Endothelial cell of umbilical vein (primary cell): ENCODE measurements around the gene SHISA9. TPM values are rescaled to one million over a fixed set of nuclear protein-coding genes. Genes with fewer than 3 reads are reported as not detected.

Source experiments
- BruUV-seq: library from RNA; stranded (reverse); fragments of 400-500 nt; replicated peaks from 2 replicates; lab custom pipeline; 2021; lab: Mats Ljungman, UMichigan
- CTCF ChIA-PET: fragments of 300-600, 350-600 bp; sonication (Branson Sonifier 250); formaldehyde crosslinking; loops from one replicate; lab custom pipeline; 2021; ENCODE audit warnings: antibody characterized with exemption, inconsistent platforms; lab: Charles Lee
- POLR2A ChIA-PET: fragments of 300-600, 350-600 bp; sonication (Branson Sonifier 250); formaldehyde crosslinking; loops from one replicate; lab custom pipeline; 2021; ENCODE audit warnings: antibody characterized with exemption, inconsistent platforms; lab: Charles Lee
- DNase-seq: peaks from one replicate; pipeline ENCODE4 v3.0.0-alpha.2; 2011; ENCODE audit warnings: low read depth, low spot score
- FAIRE-seq: peaks from 2 replicates; lab custom pipeline; 2011; peaks lifted over from hg19 to GRCh38; lab: Jason Lieb, UNC
- H2AFZ ChIP-seq: 2 replicates; pipeline ENCODE4 v1.6.0; 2012; ENCODE audit warnings: low read depth, low read length, control low read depth, inconsistent platforms
- H3K27ac ChIP-seq: 2 replicates; pipeline ENCODE4 v1.5.1; 2011; ENCODE audit warnings: low read depth, mild to moderate bottlenecking, control low read depth, low read length, moderate library complexity; ENCODE audit not compliant: insufficient read depth
- H3K27me3 ChIP-seq, 2 experiments: 2 replicates each; pipeline versions ENCODE4 v1.6.0 to v1.6.1; 2011; ENCODE audit warnings: low read length in 2 of 2, mixed read lengths in 1 of 2; ENCODE audit not compliant: control insufficient read depth in 2 of 2, insufficient read depth in 2 of 2
- H3K36me3 ChIP-seq, 2 experiments: 2 replicates in 1 of 2; 3 replicates in 1 of 2; pipeline ENCODE4 v1.5.1; 2011; ENCODE audit warnings: low read length in 2 of 2, mild to moderate bottlenecking in 1 of 2, moderate library complexity in 1 of 2; ENCODE audit not compliant: control insufficient read depth in 2 of 2, insufficient read depth in 2 of 2; ENCODE audit errors: extremely low read depth in 1 of 2
- H3K4me1 ChIP-seq: 3 replicates; pipeline ENCODE4 v1.5.1; 2011; ENCODE audit warnings: mild to moderate bottlenecking, low read length; ENCODE audit not compliant: control insufficient read depth, insufficient read depth; ENCODE audit errors: extremely low read depth
- H3K4me2 ChIP-seq: 2 replicates; pipeline ENCODE4 v1.6.1; 2011; ENCODE audit warnings: low read length, control low read depth, mixed read lengths; ENCODE audit not compliant: insufficient read depth
- H3K4me3 ChIP-seq, 3 experiments: fragments of 200-600 bp in 1 of 3; sonication (generic), shearing (Covaris generic) in 1 of 3; replicated peaks in 1 of 3; 2 replicates each; pipeline ENCODE4 v1.5.1; 2011 to 2016; ENCODE audit warnings: control low read depth in 3 of 3, low read length in 3 of 3, mild to moderate bottlenecking in 2 of 3, inconsistent platforms in 1 of 3, low read depth in 1 of 3, moderate library complexity in 1 of 3; ENCODE audit not compliant: insufficient read depth in 1 of 3
- H3K79me2 ChIP-seq: 2 replicates; pipeline ENCODE4 v1.6.0; 2012; ENCODE audit warnings: low read length, inconsistent platforms; ENCODE audit not compliant: control insufficient read depth, insufficient read depth
- H3K9ac ChIP-seq: replicated peaks from 2 replicates; pipeline ENCODE3; 2011; ENCODE audit warnings: low read length, control low read depth; ENCODE audit not compliant: insufficient read depth; ENCODE audit errors: extremely low read depth
- H3K9me1 ChIP-seq: replicated peaks from 3 replicates; pipeline ENCODE4 v1.6.0; 2011; ENCODE audit warnings: mild to moderate bottlenecking, low read length; ENCODE audit not compliant: control insufficient read depth, insufficient read depth; ENCODE audit errors: extremely low read depth
- H3K9me3 ChIP-seq: replicated peaks from 2 replicates; pipeline ENCODE4 v1.5.1; 2012; ENCODE audit warnings: low read length, inconsistent platforms; ENCODE audit not compliant: control insufficient read depth, insufficient read depth
- H4K20me1 ChIP-seq: replicated peaks from 2 replicates; pipeline ENCODE3; 2011; ENCODE audit warnings: mild to moderate bottlenecking, low read length; ENCODE audit not compliant: control insufficient read depth, insufficient read depth; ENCODE audit errors: extremely low read depth
- CTCF ChIP-seq, 2 donors: IDR thresholded peaks; 1 replicate in 1 of 2; 2 replicates in 1 of 2; pipeline ENCODE4 v1.5.1; 2011; ENCODE audit warnings: low read length in 2 of 2, mild to moderate bottlenecking in 2 of 2, moderate library complexity in 2 of 2, control low read depth in 1 of 2, inconsistent platforms in 1 of 2, low read depth in 1 of 2; ENCODE audit not compliant: insufficient read depth in 1 of 2; ENCODE audit errors: extremely low read depth in 1 of 2
- EZH2 ChIP-seq: IDR thresholded peaks from 2 replicates; pipeline ENCODE4 v1.6.1; 2012; ENCODE audit warnings: borderline replicate concordance, low read depth, mild to moderate bottlenecking, moderate library complexity, low read length, inconsistent platforms; ENCODE audit not compliant: severe bottlenecking
- FOS ChIP-seq: IDR thresholded peaks from 2 replicates; pipeline ENCODE4 v1.6.1; 2011; ENCODE audit warnings: mild to moderate bottlenecking, low read length, moderate library complexity, borderline replicate concordance; ENCODE audit not compliant: insufficient read depth
- GATA2 ChIP-seq: IDR thresholded peaks from 2 replicates; pipeline ENCODE4 v1.7.0; 2011; ENCODE audit warnings: low read depth, mild to moderate bottlenecking, moderate library complexity, mixed read lengths, low read length; ENCODE audit not compliant: insufficient read length, insufficient read depth
- JUN ChIP-seq: IDR thresholded peaks from 2 replicates; pipeline ENCODE4 v1.6.1; 2011; ENCODE audit warnings: borderline replicate concordance, low read depth; ENCODE audit not compliant: insufficient read length, insufficient read depth
- MYC ChIP-seq: IDR thresholded peaks from one replicate; pipeline ENCODE4 v1.6.1; 2011; ENCODE audit warnings: mild to moderate bottlenecking, low read depth, low read length
- POLR2A ChIP-seq: IDR thresholded peaks from 2 replicates; pipeline ENCODE4 v1.6.1; 2012; ENCODE audit warnings: low read depth, mild to moderate bottlenecking, control low read depth, low read length
- POLR2AphosphoS5 ChIP-seq: IDR thresholded peaks from 2 replicates; pipeline ENCODE4 v1.6.1; 2012; ENCODE audit warnings: low read depth, mild to moderate bottlenecking, control low read depth, low read length, moderate library complexity; ENCODE audit not compliant: insufficient read depth
- dilution Hi-C: fragments of 300-500 bp; cut with MboI; formaldehyde crosslinking; loops from one replicate; pipeline ENCODE4 v1.15.0; 2019; ENCODE audit warnings: low sequenced_read_pairs; ENCODE audit not compliant: extremely low pct_ligation_motif_present
- intact Hi-C: fragments of 100-400 bp; cut with micrococcal nuclease; formaldehyde crosslinking; loops from one replicate; pipeline ENCODE4 v1.10.0; 2022
- polyA plus RNA-seq, 4 experiments: library from polyadenylated mRNA; depleted of rRNA in 3 of 4; stranded (reverse) in 3 of 4; unstranded in 1 of 4; fragments of >200 nt; gene quantifications; 2 replicates each; pipeline versions ENCODE4 v1.2.1 to v1.2.3, GENCODE V29; 2011 to 2012; ENCODE audit warnings: missing spikeins in 1 of 4
- total RNA-seq: library from RNA; stranded (reverse); gene quantifications from 2 replicates; pipeline ENCODE4 v1.2.3, GENCODE V29; 2021
- TF ChIP-seq, protein P1 (sequence below): IDR thresholded peaks from 2 replicates; pipeline ENCODE4 v1.6.1; 2011; ENCODE audit not compliant: insufficient read depth, insufficient read length

The SHISA9 gene
- total and polyA plus RNA-seq, 2 donors (not counting 3 experiments of a cell fraction or from before 2014, with no cell fraction given), result not detected

DNA sequence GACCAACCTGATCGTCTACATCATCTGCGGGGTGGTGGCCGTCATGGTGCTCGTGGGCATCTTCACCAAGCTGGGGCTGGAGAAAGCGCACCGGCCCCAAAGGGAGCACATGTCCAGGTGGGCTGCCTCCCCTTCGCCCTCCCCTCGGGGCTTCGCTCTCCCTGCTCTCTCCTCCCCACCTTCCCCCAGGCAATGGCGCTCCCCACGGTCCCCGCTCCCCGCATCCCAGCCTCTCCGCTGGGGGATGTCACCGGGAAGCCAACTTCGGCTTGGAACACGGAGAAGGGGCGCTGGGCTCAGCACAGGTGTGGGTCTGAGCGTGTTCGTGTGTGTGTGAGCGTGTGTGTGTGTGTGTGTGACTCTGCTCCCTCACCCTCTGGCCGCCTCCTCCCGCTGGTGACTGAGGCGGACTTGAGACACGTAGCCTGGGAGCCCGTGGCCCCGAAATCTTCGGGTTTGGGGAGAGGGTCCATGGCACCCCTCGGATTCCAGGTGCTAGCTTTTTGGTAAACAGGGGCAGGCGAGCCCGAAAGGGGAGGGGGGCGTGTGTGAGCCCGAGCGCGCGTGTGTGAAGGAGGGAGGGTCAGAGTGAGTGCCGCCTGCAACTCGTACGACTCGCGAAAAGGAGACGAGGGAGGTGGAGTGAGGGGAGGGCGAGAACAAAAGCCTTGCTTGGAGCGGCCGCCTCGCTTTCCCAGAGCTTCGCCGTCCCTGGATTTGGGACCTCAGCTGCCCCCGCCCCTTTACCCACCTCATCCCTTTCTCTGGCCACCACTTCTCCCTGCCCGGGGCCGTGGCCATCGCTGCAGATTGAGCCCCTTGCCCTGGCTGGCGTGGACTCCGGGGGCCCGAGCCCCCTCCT, 1.3 kb downstream of the SHISA9 start:
- POLR2A ChIA-PET, result no interaction called here
- no peak for FAIRE-seq
- no peaks in the 10 kb centered on the region for H4K20me1 ChIP-seq
- H3K9me1 ChIP-seq, result no peaks in the 10 kb centered on the region
- H3K4me2 ChIP-seq, result no peak overlapping the region
- no peak overlapping the region for H2AFZ ChIP-seq
- peaks cover 45 to 52% of the 10 kb centered on the region in 2 experiments for H3K27me3 ChIP-seq
- H3K27ac ChIP-seq, result no peak overlapping the region
- no peak for DNase-seq
- H3K4me3 ChIP-seq, result no peak overlapping the region
- no TSS peak for BruUV-seq
- H3K9ac ChIP-seq, result no peak overlapping the region
- TF ChIP-seq FOS, result no peak
- TF ChIP-seq JUN, result no peak
- TF ChIP-seq POLR2A, result no peak
- no peak for TF ChIP-seq MYC
- TF ChIP-seq POLR2AphosphoS5, result no peak
- no peak for TF ChIP-seq EZH2
- TF ChIP-seq, protein P1, sequence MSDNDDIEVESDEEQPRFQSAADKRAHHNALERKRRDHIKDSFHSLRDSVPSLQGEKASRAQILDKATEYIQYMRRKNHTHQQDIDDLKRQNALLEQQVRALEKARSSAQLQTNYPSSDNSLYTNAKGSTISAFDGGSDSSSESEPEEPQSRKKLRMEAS, result no peak
- TF ChIP-seq CTCF (IDR thresholded peaks at IDR 0.05; ENCODE audit: extremely low read depth in 1 of 2, insufficient read depth in 1 of 2, low read depth in 1 of 2, low read length in 2 of 2), result no peak
- no peak for TF ChIP-seq GATA2
- dilution Hi-C loops (no loop called here), intact Hi-C loops (no loop called here)
- CTCF ChIA-PET, result no interaction called here
- H3K79me2 ChIP-seq, result no peaks in the 10 kb centered on the region
- H3K4me1 ChIP-seq, result no peaks in the 10 kb centered on the region
- no peaks in the 10 kb centered on the region for H3K9me3 ChIP-seq
- H3K36me3 ChIP-seq, result no peaks in the 10 kb centered on the region
